ENCODE data around the gene TCN2.
"Not testable (repeated sequence)": the region's sequence is repeated elsewhere in the genome, so short reads cannot be mapped to it uniquely, and the experiment has no call there.

TCN2 gene

DNA sequence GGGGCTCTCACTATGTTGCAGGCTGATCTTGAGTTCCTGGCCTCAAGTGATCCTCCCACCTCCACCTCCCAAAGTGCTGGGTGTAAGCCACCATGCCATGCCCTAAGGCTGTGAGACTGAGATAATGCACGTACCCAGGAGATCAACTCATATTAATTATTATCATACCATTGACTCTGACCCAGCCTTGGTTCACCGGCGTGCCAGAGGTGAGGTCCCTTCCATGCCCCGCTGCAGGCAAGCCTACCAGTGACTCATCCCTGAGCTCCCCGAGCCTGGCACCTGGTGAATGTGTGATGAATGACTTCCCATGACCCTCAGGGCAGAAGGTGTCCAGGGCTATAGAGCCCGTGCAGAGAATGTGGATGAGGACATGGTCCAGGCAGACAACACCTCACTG, 44.6 kb upstream of the TCN2 start:
- intact Hi-C loops (cut with DNase I; ENCODE audit: low total_unique reads): no loop called here
- Histone ChIP-seq H3K27ac (no peak overlapping the region), H3K4me1 (no peaks in the 10 kb centered on the region), H3K27me3 (no peaks in the 10 kb centered on the region), H3K36me3 (no peaks in the 10 kb centered on the region), H3K4me3 (no peak overlapping the region), H3K9me3 (no peaks in the 10 kb centered on the region)
- DNase-seq: no peak
- TF ChIP-seq, protein P1, sequence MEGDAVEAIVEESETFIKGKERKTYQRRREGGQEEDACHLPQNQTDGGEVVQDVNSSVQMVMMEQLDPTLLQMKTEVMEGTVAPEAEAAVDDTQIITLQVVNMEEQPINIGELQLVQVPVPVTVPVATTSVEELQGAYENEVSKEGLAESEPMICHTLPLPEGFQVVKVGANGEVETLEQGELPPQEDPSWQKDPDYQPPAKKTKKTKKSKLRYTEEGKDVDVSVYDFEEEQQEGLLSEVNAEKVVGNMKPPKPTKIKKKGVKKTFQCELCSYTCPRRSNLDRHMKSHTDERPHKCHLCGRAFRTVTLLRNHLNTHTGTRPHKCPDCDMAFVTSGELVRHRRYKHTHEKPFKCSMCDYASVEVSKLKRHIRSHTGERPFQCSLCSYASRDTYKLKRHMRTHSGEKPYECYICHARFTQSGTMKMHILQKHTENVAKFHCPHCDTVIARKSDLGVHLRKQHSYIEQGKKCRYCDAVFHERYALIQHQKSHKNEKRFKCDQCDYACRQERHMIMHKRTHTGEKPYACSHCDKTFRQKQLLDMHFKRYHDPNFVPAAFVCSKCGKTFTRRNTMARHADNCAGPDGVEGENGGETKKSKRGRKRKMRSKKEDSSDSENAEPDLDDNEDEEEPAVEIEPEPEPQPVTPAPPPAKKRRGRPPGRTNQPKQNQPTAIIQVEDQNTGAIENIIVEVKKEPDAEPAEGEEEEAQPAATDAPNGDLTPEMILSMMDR (IDR thresholded peaks at IDR 0.05): no peak

DNA sequence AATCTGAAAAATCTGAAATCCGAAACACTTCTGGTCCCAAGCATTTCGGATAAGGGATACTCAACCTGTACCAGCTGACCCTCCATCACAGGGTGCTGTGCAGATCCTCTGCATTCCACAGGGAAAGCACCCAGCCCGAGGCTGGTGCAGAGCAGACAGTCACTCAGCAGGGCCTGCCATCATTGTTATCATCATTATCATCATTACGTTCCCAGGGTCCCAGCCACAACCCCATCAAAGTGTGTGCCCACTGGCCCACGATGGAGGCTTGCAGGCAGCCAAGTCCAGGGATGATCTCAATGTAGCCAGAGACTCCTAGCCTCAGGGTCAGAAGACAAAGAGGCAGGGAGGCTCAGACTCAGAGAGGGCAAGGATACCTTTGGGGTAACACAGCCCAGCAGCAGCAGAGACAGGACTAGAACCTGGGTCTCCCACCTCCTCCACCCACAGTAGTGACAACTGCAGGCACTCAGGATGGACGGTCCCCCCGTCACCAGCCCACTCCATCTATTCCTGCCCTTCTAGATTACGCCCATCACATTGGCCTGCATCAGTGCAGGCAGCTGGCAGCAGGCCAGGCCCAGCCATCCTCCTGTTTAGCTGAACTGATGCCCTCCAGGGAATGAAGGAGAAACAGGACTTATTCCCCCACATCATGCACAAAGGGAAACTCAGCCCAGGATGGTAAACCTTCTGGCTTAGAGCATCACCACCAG, 42.8 kb upstream of the TCN2 start:
- Histone ChIP-seq H3K4me1 (no peaks in the 10 kb centered on the region), H3K27ac (no peak overlapping the region), H3K27me3 (no peaks in the 10 kb centered on the region), H3K9me3 (no peaks in the 10 kb centered on the region), H3K4me3 (no peak overlapping the region), H3K36me3 (no peaks in the 10 kb centered on the region)
- intact Hi-C loops (cut with DNase I; ENCODE audit: low total_unique reads): no loop called here
- no peak for DNase-seq
- TF ChIP-seq, protein P1 (IDR thresholded peaks at IDR 0.05): no peak

DNA sequence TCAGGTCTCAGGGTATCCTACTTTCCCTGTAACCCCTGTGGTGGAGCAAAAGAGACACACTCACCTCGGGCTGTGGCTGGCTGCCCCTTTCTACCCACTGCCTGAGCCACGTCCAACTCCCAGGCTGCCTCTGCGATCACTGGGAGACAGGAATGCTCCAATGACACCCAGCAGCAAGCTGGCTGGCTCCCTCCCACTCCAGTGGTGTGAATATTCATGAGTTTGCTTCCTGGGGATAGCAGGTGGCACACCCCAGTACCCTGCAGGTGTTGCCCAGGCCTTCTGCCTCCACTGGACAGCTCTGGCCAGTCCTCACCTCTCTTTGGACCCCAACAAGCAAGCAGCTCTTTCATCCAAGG, 42.2 kb upstream of the TCN2 start:
- TF ChIP-seq, protein P1 (IDR thresholded peaks at IDR 0.05): no peak
- Histone ChIP-seq H3K27me3 (no peaks in the 10 kb centered on the region), H3K4me1 (no peaks in the 10 kb centered on the region), H3K4me3 (no peak overlapping the region), H3K9me3 (no peaks in the 10 kb centered on the region), H3K27ac (no peak overlapping the region), H3K36me3 (no peaks in the 10 kb centered on the region)
- intact Hi-C loops (cut with DNase I; ENCODE audit: low total_unique reads): no loop called here
- DNase-seq: no peak

DNA sequence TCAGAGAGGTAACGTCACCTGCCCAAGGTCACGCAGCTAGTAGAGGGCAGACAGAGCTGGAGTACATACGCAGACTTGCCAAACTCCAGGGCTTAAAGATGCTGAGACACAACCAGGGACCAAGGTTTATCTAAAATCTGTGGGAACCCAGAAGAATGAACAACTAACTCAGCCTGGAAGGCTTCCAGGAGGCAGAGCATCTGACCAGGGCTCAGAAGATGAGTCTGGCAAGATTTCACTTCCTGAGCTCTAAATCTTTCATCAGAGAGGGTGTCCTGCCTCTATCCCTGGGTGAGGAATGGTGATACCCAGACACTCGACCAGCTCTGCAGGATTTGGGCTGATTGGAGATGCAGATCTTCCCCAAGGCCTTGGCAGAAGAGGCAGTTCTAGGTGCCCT, 41.6 kb upstream of the TCN2 start:
- Histone ChIP-seq H3K4me3 (no peak overlapping the region), H3K4me1 (no peaks in the 10 kb centered on the region), H3K27ac (no peak overlapping the region), H3K36me3 (no peaks in the 10 kb centered on the region), H3K27me3 (no peaks in the 10 kb centered on the region), H3K9me3 (no peaks in the 10 kb centered on the region)
- DNase-seq: no peak
- intact Hi-C loops (cut with DNase I; ENCODE audit: low total_unique reads): no loop called here
- TF ChIP-seq, protein P1 (IDR thresholded peaks at IDR 0.05): no peak

DNA sequence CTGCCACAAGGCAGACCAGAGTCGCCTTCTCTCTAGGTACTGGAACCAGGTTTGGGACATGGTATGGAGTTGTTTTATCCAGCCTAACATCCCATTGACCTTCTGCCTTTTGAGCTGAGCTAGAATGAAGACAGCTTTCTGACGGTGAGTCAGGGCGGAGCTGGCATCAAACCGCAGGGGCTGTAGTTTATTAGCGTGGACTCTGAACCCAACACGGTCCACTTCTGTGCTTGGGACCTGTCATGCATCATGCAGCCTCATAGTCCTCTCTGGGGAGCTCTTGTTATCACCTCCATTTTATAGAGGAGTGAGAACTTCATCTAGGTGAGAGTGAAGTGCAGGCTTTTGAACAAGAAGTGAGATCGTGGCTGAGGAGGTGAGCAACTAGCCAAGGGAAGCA, 40.8 kb upstream of the TCN2 start:
- Histone ChIP-seq H3K27me3 (no peaks in the 10 kb centered on the region), H3K36me3 (no peaks in the 10 kb centered on the region), H3K9me3 (no peaks in the 10 kb centered on the region), H3K27ac (no peak overlapping the region), H3K4me1 (no peaks in the 10 kb centered on the region), H3K4me3 (no peak overlapping the region)
- intact Hi-C loops (cut with DNase I; ENCODE audit: low total_unique reads): no loop called here
- TF ChIP-seq, protein P1 (IDR thresholded peaks at IDR 0.05): no peak
- DNase-seq: no peak

DNA sequence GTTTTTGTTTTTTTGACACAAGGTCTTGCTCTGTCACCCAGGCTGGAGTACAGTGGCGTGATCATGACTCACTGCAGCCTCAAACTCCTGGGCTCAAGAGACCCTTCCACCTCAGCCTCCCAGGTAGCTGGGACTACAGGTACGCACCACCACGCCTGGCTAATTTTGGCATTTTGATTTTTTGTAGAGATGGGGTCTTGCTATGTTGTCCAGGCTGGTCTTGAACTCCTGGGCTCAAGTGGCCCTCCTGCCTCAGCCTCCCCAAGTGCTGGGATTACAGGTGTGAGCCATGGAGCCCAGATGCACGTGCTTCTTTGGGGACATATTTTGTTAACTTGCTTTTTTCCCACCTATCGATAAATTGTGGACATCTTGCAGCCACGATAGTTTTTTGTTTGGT, 39.7 kb upstream of the TCN2 start:
- H3K27me3 ChIP-seq; intact Hi-C loops (cut with DNase I; ENCODE audit: low total_unique reads); H3K36me3 ChIP-seq; H3K27ac ChIP-seq; H3K4me3 ChIP-seq; DNase-seq; H3K9me3 ChIP-seq; H3K4me1 ChIP-seq: not testable (repeated sequence)

Data from tibial artery (tissue), 4 donors.